Measurements from ENCODE around the gene ZNF626.
"Not testable (repeated sequence)": the region's sequence is repeated elsewhere in the genome, so short reads cannot be mapped to it uniquely, and the experiment has no call there.

ZNF626 gene

GRCh38 chr19:20661150-20661819 lies at the start of gene ZNF626:
Gene ZNF626, minus strand, starts transcription at chr19:20661571. Its CDS starts 125 bp downstream, at chr19:20661446.
- Histone ChIP-seq H3K9ac (no peak within 1 kb of the TSS), H2AFZ (peak within 1 kb of the TSS; percentile 75), H3K4me2 (ENCODE audit: low read length) (peak within 1 kb of the TSS; percentile 58), H3K4me3 (ENCODE audit: low read depth, low read length) (peak within 1 kb of the TSS; percentile 81), H3K36me3 (ENCODE audit: control insufficient read depth, insufficient read depth, low read length) (no peaks in the 10 kb centered on the region), H3K9me3 (ENCODE audit: control insufficient read depth, low read length) (no peaks in the 10 kb centered on the region), H3K79me2 (peaks cover 17% of the 10 kb centered on the region), H3K4me1 (peaks cover 7% of the 10 kb centered on the region), H3K27ac (peak within 1 kb of the TSS; percentile 90), H3K27me3 (ENCODE audit: control insufficient read depth, insufficient read depth, low read length) (no peaks in the 10 kb centered on the region)
- TF ChIP-seq CTCF (IDR thresholded peaks at IDR 0.05): no peak

- H2AFZ ChIP-seq: no peak overlapping the region
- H3K4me1 ChIP-seq: no peaks in the 10 kb centered on the region
- no peak overlapping the region for H3K4me2 ChIP-seq (ENCODE audit: low read length)
- H3K9me3 ChIP-seq (ENCODE audit: control insufficient read depth, low read length): no peaks in the 10 kb centered on the region
- H3K9ac ChIP-seq: no peak overlapping the region
- H3K27me3 ChIP-seq (ENCODE audit: control insufficient read depth, insufficient read depth, low read length): no peaks in the 10 kb centered on the region
- no peak overlapping the region for H3K27ac ChIP-seq
- no peaks in the 10 kb centered on the region for H3K79me2 ChIP-seq
- no peak overlapping the region for H3K4me3 ChIP-seq (ENCODE audit: low read depth, low read length)
- TF ChIP-seq CTCF (IDR thresholded peaks at IDR 0.05): no peak
- no peaks in the 10 kb centered on the region for H3K36me3 ChIP-seq (ENCODE audit: control insufficient read depth, insufficient read depth, low read length)
Measured at GRCh38 chr19:20669263-20669662, 7.9 kb upstream of the ZNF626 start.

- H3K9me3 ChIP-seq (ENCODE audit: control insufficient read depth, low read length): no peaks in the 10 kb centered on the region
- TF ChIP-seq CTCF (IDR thresholded peaks at IDR 0.05): no peak
- no peak overlapping the region for H3K4me2 ChIP-seq (ENCODE audit: low read length)
- H3K4me3 ChIP-seq (ENCODE audit: low read depth, low read length): no peak overlapping the region
- no peaks in the 10 kb centered on the region for H3K36me3 ChIP-seq (ENCODE audit: control insufficient read depth, insufficient read depth, low read length)
- H3K4me1 ChIP-seq: no peaks in the 10 kb centered on the region
- no peaks in the 10 kb centered on the region for H3K27me3 ChIP-seq (ENCODE audit: control insufficient read depth, insufficient read depth, low read length)
- H3K27ac ChIP-seq: no peak overlapping the region
- no peak overlapping the region for H3K9ac ChIP-seq
- H2AFZ ChIP-seq: no peak overlapping the region
- no peaks in the 10 kb centered on the region for H3K79me2 ChIP-seq
Measured at GRCh38 chr19:20667281-20667680, 5.9 kb upstream of the ZNF626 start.

- Histone ChIP-seq H2AFZ (no peak overlapping the region), H3K9me3 (ENCODE audit: control insufficient read depth, low read length) (no peaks in the 10 kb centered on the region), H3K36me3 (ENCODE audit: control insufficient read depth, insufficient read depth, low read length) (no peaks in the 10 kb centered on the region), H3K4me3 (ENCODE audit: low read depth, low read length) (no peak overlapping the region), H3K4me1 (no peaks in the 10 kb centered on the region), H3K79me2 (peaks cover 3% of the 10 kb centered on the region), H3K27me3 (ENCODE audit: control insufficient read depth, insufficient read depth, low read length) (no peaks in the 10 kb centered on the region), H3K4me2 (ENCODE audit: low read length) (no peak overlapping the region), H3K9ac (no peak overlapping the region), H3K27ac (no peak overlapping the region)
- no peak for TF ChIP-seq CTCF (IDR thresholded peaks at IDR 0.05)
Measured at GRCh38 chr19:20664901-20665781, 3.8 kb upstream of the ZNF626 start.

- H3K9ac ChIP-seq; H2AFZ ChIP-seq; H3K79me2 ChIP-seq; H3K4me2 ChIP-seq (ENCODE audit: low read length); H3K4me3 ChIP-seq (ENCODE audit: low read depth, low read length); H3K4me1 ChIP-seq; H3K36me3 ChIP-seq (ENCODE audit: control insufficient read depth, insufficient read depth, low read length); H3K27ac ChIP-seq; H3K9me3 ChIP-seq (ENCODE audit: control insufficient read depth, low read length); H3K27me3 ChIP-seq (ENCODE audit: control insufficient read depth, insufficient read depth, low read length): not testable (repeated sequence)
Measured at GRCh38 chr19:20664475-20664874, 3.1 kb upstream of the ZNF626 start.
